GM12878 (cell line): ENCODE data around the gene SYK. TPM values are rescaled to one million over a fixed set of nuclear protein-coding genes. Genes with fewer than 3 reads are reported as not detected.

Experiments
- ATAC-seq: fragments of 200-7000 bp; cut with Tn5 transposase; 3 replicates; pipeline ENCODE4 v1.9.1; 2020; ENCODE audit warnings: mild to moderate bottlenecking, moderate library complexity
- BruUV-seq: library from RNA; stranded (reverse); fragments of 400-500 nt; replicated peaks from 2 replicates; lab custom pipeline; 2021; lab: Mats Ljungman, UMichigan
- CTCF ChIA-PET: fragments of 300-600 bp; sonication (Branson Sonifier 250); formaldehyde crosslinking; extraction: SDS; loops from one replicate; lab custom pipeline; 2021; ENCODE audit warnings: inconsistent platforms; lab: Yijun Ruan, JAX
- POLR2A ChIA-PET: fragments of 350-600 bp; formaldehyde crosslinking; extraction: SDS; loops from one replicate; lab custom pipeline; 2021; ENCODE audit warnings: inconsistent platforms; lab: Charles Lee
- RAD21 ChIA-PET: fragments of 300-600 bp; sonication (Branson Sonifier 250); formaldehyde crosslinking; loops from one replicate; lab custom pipeline; 2023; ENCODE audit warnings: antibody characterized with exemption; ENCODE audit not compliant: unreplicated experiment; lab: Charles Lee
- SMC1A ChIA-PET: fragments of 300-600 bp; sonication (Branson Sonifier 250); formaldehyde crosslinking; loops from one replicate; lab custom pipeline; 2023; ENCODE audit not compliant: unreplicated experiment, uncharacterized antibody; lab: Charles Lee
- DNase-seq: peaks from one replicate; pipeline ENCODE4 v3.0.0-alpha.2; 2011; ENCODE audit warnings: low read depth, low spot score
- FAIRE-seq: peaks from 3 replicates; lab custom pipeline; 2011; peaks lifted over from hg19 to GRCh38; lab: Jason Lieb, UNC
- H2AFZ ChIP-seq: 2 replicates; pipeline ENCODE4 v1.6.0; 2011; ENCODE audit warnings: low read depth, low read length, control low read depth; ENCODE audit not compliant: control insufficient read depth
- H3K27ac ChIP-seq: 2 replicates; pipeline ENCODE4 v1.5.1; 2011; ENCODE audit warnings: control low read depth; ENCODE audit not compliant: control insufficient read depth, insufficient read depth
- H3K27me3 ChIP-seq, 2 experiments: replicated peaks in 1 of 2; 2 replicates each; pipeline versions ENCODE4 v1.6.0 to v1.6.1; 2011; ENCODE audit warnings: low read length in 1 of 2; ENCODE audit not compliant: control insufficient read depth in 2 of 2, insufficient read depth in 2 of 2
- H3K36me3 ChIP-seq, 2 experiments: 2 replicates each; pipeline ENCODE4 v1.5.1; 2011; ENCODE audit warnings: low read length in 1 of 2; ENCODE audit not compliant: control insufficient read depth in 2 of 2, insufficient read depth in 2 of 2
- H3K4me1 ChIP-seq: 2 replicates; pipeline ENCODE4 v1.6.1; 2011; ENCODE audit warnings: mild to moderate bottlenecking, low read length, moderate library complexity, mixed read lengths; ENCODE audit not compliant: control insufficient read depth, insufficient read depth
- H3K4me2 ChIP-seq: 2 replicates; pipeline ENCODE4 v1.6.0; 2011; ENCODE audit warnings: control low read depth; ENCODE audit not compliant: control insufficient read depth, insufficient read depth
- H3K4me3 ChIP-seq: fragments of 200-600 bp; sonication (generic); 2 replicates; pipeline ENCODE4 v1.5.1; 2016
- H3K79me2 ChIP-seq: 2 replicates; pipeline ENCODE4 v1.6.0; 2011; ENCODE audit warnings: low read length; ENCODE audit not compliant: control insufficient read depth, insufficient read depth
- H3K9ac ChIP-seq: 2 replicates; pipeline ENCODE4 v1.8.0; 2011; ENCODE audit warnings: low read length, control low read depth, mixed read lengths; ENCODE audit not compliant: control insufficient read depth, insufficient read depth
- H3K9me3 ChIP-seq: replicated peaks from 3 replicates; pipeline ENCODE4 v1.5.1; 2011; ENCODE audit warnings: mild to moderate bottlenecking, low read length; ENCODE audit not compliant: control insufficient read depth, insufficient read depth
- H4K20me1 ChIP-seq: 2 replicates; pipeline ENCODE4 v1.6.0; 2011; ENCODE audit not compliant: control insufficient read depth, insufficient read depth
- ETV6 ChIP-seq, 2 experiments: fragments of 450-650 bp in 1 of 2; IDR thresholded peaks in 1 of 2; conservative IDR thresholded peaks in 1 of 2; 2 replicates each; pipeline ENCODE4 v1.6.1; 2014; ENCODE audit warnings: antibody characterized with exemption in 1 of 2, borderline replicate concordance in 1 of 2, low read depth in 1 of 2, mild to moderate bottlenecking in 1 of 2, moderate library complexity in 1 of 2
- PBX3 ChIP-seq: IDR thresholded peaks from 2 replicates; pipeline ENCODE4 v1.6.1; 2011; ENCODE audit warnings: mild to moderate bottlenecking, low read depth, low read length, moderate library complexity; ENCODE audit not compliant: insufficient replicate concordance
- POLR2A ChIP-seq: IDR thresholded peaks from 2 replicates; pipeline ENCODE4 v1.6.1; 2011; ENCODE audit warnings: low read depth, mild to moderate bottlenecking, low read length
- ZNF24 ChIP-seq: fragments of 450-650 bp; IDR thresholded peaks from 2 replicates; pipeline ENCODE4 v1.6.1; 2017; ENCODE audit warnings: antibody characterized with exemption, mild to moderate bottlenecking
- ZNF622 ChIP-seq: fragments of 450-650 bp; IDR thresholded peaks from 2 replicates; pipeline ENCODE4 v1.6.1; 2017; ENCODE audit warnings: mild to moderate bottlenecking, inconsistent platforms
- ZZZ3 ChIP-seq: IDR thresholded peaks from 2 replicates; pipeline ENCODE4 v1.6.1; 2011; ENCODE audit warnings: low read depth; ENCODE audit not compliant: control insufficient read depth, insufficient read length
- WGBS: methylation state at CpG from one replicate; pipeline ENCODE4 v1.1.6; 2016; ENCODE audit warnings: low lambda C conversion rate; ENCODE audit not compliant: insufficient replicate concordance, insufficient coverage; ENCODE audit errors: missing lambda C conversion rate; 5-methylcytosine and 5-hydroxymethylcytosine counted together
- in situ Hi-C: fragments of 300-500 bp; cut with MboI; formaldehyde crosslinking; loops from 9 replicates; pipeline ENCODE4 v1.14.3; 2018; ENCODE audit warnings: mixed read lengths
- intact Hi-C: fragments of 100-400 bp; cut with micrococcal nuclease; formaldehyde crosslinking; loops from one replicate; pipeline ENCODE4 v1.14.2; 2022; ENCODE audit not compliant: unreplicated experiment
- polyA plus RNA-seq, 11 experiments: library from polyadenylated mRNA; depleted of rRNA in 4 of 11; unstranded in 6 of 11; stranded (reverse) in 5 of 11; fragments of >200 nt; fragmentation: Nextera tagmentation in 4 of 11; fragmentation: Illumina TruSeq in 1 of 11; extraction: Ambion mirVana in 4 of 11; extraction: Trizol in 1 of 11; gene quantifications; 1 replicate in 1 of 11; 2 replicates in 10 of 11; pipeline versions ENCODE4 v1.2.1 to v1.2.3, GENCODE V29; 2011 to 2016; ENCODE audit warnings: inconsistent platforms in 2 of 11, missing spikeins in 2 of 11, low read depth in 1 of 11
- total RNA-seq, 4 experiments: library from RNA; depleted of rRNA in 3 of 4; stranded (reverse); fragments of >200 nt in 3 of 4; fragmentation: Illumina TruSeq in 1 of 4; extraction: Trizol in 1 of 4; gene quantifications; 2 replicates each; pipeline versions ENCODE4 v1.2.1 to v1.2.3, GENCODE V29; 2013 to 2021

The SYK gene
- total and polyA plus RNA-seq, 10 of the 15 experiments (the other 5 are each of a cell fraction or from before 2014, with no cell fraction given), result 6.5 to 135 (median 68.8) TPM

- TF ChIP-seq POLR2A (no peak), ZZZ3 (no peak), ZNF622 (no peak)
- TF ChIP-seq, all 136 proteins: peak for 0
Observed at GRCh38 chr9:90892918-90893317, 91.3 kb downstream of the SYK start (continued).

- SMC1A ChIA-PET, result no interaction called here
- TF ChIP-seq PBX3 (no peak), ZNF24 (no peak), ETV6 (conservative IDR thresholded peaks at IDR 0.05 in 1 of 2, IDR thresholded peaks at IDR 0.05 in 1 of 2; ENCODE audit: borderline replicate concordance in 1 of 2, low read depth in 1 of 2) (no peak)
Observed at GRCh38 chr9:90893706-90894105, 92.1 kb downstream of the SYK start.

More at GRCh38 chr9:90893706-90894105, 92.1 kb downstream of the SYK start:
- BruUV-seq, result no TSS peak
- H3K9ac ChIP-seq, result no peak overlapping the region
- intact Hi-C loops, result no loop called here
- ChIA-PET CTCF (no interaction called here), RAD21 (no interaction called here), POLR2A (no interaction called here)
- no peak overlapping the region for H3K4me2 ChIP-seq
- no peak overlapping the region for H3K4me3 ChIP-seq
- H4K20me1 ChIP-seq, result no peaks in the 10 kb centered on the region
- no peak for DNase-seq
- in situ Hi-C loops, result no loop called here
- H3K27ac ChIP-seq, result no peak overlapping the region
- H3K27me3 ChIP-seq, result no peaks in the 10 kb centered on the region
- H3K36me3 ChIP-seq, result peaks cover 4 to 10% of the 10 kb centered on the region in 2 experiments; a peak in 3 of 4 replicates
- H3K9me3 ChIP-seq, result no peaks in the 10 kb centered on the region
- ATAC-seq, result no peak
- no peaks in the 10 kb centered on the region for H3K4me1 ChIP-seq
- FAIRE-seq, result no peak
- H2AFZ ChIP-seq, result no peak overlapping the region
- H3K79me2 ChIP-seq, result no peaks in the 10 kb centered on the region
- 64% methylated on average over 4 of the region's 4 CpGs for WGBS
